ENCODE data around the gene DHX9.

The DHX9 gene

DNA sequence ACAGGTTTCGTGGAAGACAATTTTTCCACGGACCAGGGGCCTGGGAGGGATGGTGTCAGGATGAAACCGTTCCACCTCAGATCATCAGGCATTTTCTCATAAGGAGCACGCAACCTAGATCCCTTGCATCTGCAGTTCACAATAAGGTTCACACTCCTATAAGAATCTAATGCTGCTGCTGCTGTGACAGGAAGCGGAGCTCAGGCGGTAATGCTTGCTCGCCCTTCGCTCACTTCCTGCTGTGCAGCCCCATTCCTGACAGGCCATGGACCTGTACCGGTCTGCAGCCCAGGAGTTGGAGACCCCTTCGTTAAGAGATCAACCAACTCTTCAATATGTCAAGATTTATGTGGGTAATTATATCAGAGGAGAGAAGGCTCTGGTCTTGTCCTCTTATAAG lies 3.3 kb upstream of the DHX9 start:
- Histone ChIP-seq H3K9me3 (ENCODE audit: control insufficient read depth, low read length) (no peaks in the 10 kb centered on the region), H3K9ac (no peak overlapping the region), H3K4me2 (ENCODE audit: low read length) (no peak overlapping the region), H3K27ac (no peak overlapping the region), H3K4me3 (ENCODE audit: low read depth, low read length) (no peak overlapping the region), H3K36me3 (ENCODE audit: control insufficient read depth, insufficient read depth, low read length) (no peaks in the 10 kb centered on the region), H3K27me3 (ENCODE audit: control insufficient read depth, insufficient read depth, low read length) (no peaks in the 10 kb centered on the region), H3K4me1 (no peaks in the 10 kb centered on the region), H3K79me2 (peaks cover 5% of the 10 kb centered on the region), H2AFZ (no peak overlapping the region)
- TF ChIP-seq CTCF (IDR thresholded peaks at IDR 0.05), result no peak

- no peak overlapping the region for H3K4me3 ChIP-seq (ENCODE audit: low read depth, low read length)
- H3K27ac ChIP-seq, result no peak overlapping the region
- no peak overlapping the region for H3K9ac ChIP-seq
- TF ChIP-seq CTCF (IDR thresholded peaks at IDR 0.05), result no peak
- H3K79me2 ChIP-seq, result peaks cover 31% of the 10 kb centered on the region
- H3K27me3 ChIP-seq (ENCODE audit: control insufficient read depth, insufficient read depth, low read length), result no peaks in the 10 kb centered on the region
- H3K4me2 ChIP-seq (ENCODE audit: low read length), result no peak overlapping the region
- no peak overlapping the region for H2AFZ ChIP-seq
- no peaks in the 10 kb centered on the region for H3K9me3 ChIP-seq (ENCODE audit: control insufficient read depth, low read length)
- no peaks in the 10 kb centered on the region for H3K36me3 ChIP-seq (ENCODE audit: control insufficient read depth, insufficient read depth, low read length)
- no peaks in the 10 kb centered on the region for H3K4me1 ChIP-seq
Observed at GRCh38 chr1:182841368-182841988, 2.3 kb downstream of the DHX9 start.

DNA sequence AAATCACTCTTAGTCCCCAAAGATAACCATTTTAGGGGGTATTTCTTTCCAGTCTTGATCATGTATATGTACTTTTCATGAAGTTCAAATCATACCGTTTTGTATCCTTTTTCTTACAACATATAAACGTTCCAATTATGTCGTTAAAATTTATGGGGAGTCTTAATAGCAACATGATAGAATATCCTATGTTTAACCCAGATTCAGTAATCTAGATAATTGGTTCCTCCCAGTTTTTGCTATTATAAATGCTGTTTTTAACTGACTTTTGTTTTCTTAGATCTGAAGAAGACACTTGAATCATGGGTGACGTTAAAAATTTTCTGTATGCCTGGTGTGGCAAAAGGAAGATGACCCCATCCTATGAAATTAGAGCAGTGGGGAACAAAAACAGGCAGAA lies 3.1 kb downstream of the DHX9 start:
- Histone ChIP-seq H3K27ac (no peak overlapping the region), H3K4me1 (no peaks in the 10 kb centered on the region), H3K27me3 (ENCODE audit: control insufficient read depth, insufficient read depth, low read length) (no peaks in the 10 kb centered on the region), H3K4me2 (ENCODE audit: low read length) (no peak overlapping the region), H2AFZ (no peak overlapping the region), H3K9ac (no peak overlapping the region), H3K79me2 (peaks cover 33% of the 10 kb centered on the region), H3K9me3 (ENCODE audit: control insufficient read depth, low read length) (no peaks in the 10 kb centered on the region), H3K36me3 (ENCODE audit: control insufficient read depth, insufficient read depth, low read length) (no peaks in the 10 kb centered on the region), H3K4me3 (ENCODE audit: low read depth, low read length) (no peak overlapping the region)
- no peak for TF ChIP-seq CTCF (IDR thresholded peaks at IDR 0.05)

GRCh38 chr1:182845379-182845778 lies 6.2 kb downstream of the DHX9 start:
- no peaks in the 10 kb centered on the region for H3K36me3 ChIP-seq (ENCODE audit: control insufficient read depth, insufficient read depth, low read length)
- H3K4me2 ChIP-seq (ENCODE audit: low read length), result no peak overlapping the region
- no peaks in the 10 kb centered on the region for H3K4me1 ChIP-seq
- H3K27ac ChIP-seq, result no peak overlapping the region
- H3K27me3 ChIP-seq (ENCODE audit: control insufficient read depth, insufficient read depth, low read length), result no peaks in the 10 kb centered on the region
- H3K79me2 ChIP-seq, result peaks cover 41% of the 10 kb centered on the region
- no peaks in the 10 kb centered on the region for H3K9me3 ChIP-seq (ENCODE audit: control insufficient read depth, low read length)
- H2AFZ ChIP-seq, result no peak overlapping the region
- no peak overlapping the region for H3K9ac ChIP-seq
- no peak overlapping the region for H3K4me3 ChIP-seq (ENCODE audit: low read depth, low read length)
- no peak for TF ChIP-seq CTCF (IDR thresholded peaks at IDR 0.05)

DNA sequence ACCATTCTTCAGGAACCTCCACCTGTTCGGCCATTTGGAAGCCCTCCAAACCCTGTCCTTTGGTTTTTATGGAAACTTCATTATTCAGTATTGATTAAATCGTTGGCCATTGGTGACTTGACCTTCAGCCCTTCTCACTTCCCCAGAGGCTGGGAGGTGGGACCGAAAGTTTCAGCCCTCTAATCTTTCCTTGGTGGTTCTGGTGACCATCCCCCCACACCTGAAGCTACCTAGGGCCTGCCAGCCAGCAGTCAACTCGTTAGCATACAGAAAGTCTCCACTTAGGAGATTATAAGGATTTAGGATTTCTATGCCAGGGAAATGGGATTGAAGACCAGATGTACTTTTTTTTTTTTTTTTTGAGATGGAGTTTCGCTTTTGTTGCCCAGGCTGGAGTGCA lies 6.7 kb downstream of the DHX9 start:
- Histone ChIP-seq H3K4me2 (ENCODE audit: low read length) (no peak overlapping the region), H3K4me3 (ENCODE audit: low read depth, low read length) (no peak overlapping the region), H3K9me3 (ENCODE audit: control insufficient read depth, low read length) (no peaks in the 10 kb centered on the region), H2AFZ (no peak overlapping the region), H3K27me3 (ENCODE audit: control insufficient read depth, insufficient read depth, low read length) (no peaks in the 10 kb centered on the region), H3K9ac (no peak overlapping the region), H3K79me2 (peaks cover 39% of the 10 kb centered on the region), H3K27ac (no peak overlapping the region), H3K36me3 (ENCODE audit: control insufficient read depth, insufficient read depth, low read length) (no peaks in the 10 kb centered on the region), H3K4me1 (no peaks in the 10 kb centered on the region)
- no peak for TF ChIP-seq CTCF (IDR thresholded peaks at IDR 0.05)
